ENCODE data around the gene DLL4.

Gene DLL4

DNA sequence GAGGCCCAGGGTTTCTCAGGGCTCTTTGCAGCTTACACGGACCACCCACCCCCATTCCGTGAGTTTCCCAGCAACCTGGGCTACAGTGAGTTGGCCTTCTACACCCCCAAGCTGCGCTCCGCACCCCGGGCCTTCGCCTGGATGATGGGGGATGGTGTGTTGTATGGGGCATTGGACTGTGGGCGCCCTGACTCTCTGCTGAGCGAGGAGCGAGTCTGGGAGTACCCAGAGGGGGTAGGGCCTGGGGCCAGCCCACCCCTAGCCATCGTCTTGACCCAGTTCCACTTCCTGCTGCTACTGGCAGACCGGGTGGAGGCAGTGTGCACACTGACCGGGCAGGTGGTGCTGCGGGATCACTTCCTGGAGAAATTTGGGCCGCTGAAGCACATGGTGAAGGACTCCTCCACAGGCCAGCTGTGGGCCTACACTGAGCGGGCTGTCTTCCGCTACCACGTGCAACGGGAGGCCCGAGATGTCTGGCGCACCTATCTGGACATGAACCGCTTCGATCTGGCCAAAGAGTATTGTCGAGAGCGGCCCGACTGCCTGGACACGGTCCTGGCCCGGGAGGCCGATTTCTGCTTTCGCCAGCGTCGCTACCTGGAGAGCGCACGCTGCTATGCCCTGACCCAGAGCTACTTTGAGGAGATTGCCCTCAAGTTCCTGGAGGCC lies 29.5 kb upstream of the DLL4 start:
- TF ChIP-seq, protein P1, sequence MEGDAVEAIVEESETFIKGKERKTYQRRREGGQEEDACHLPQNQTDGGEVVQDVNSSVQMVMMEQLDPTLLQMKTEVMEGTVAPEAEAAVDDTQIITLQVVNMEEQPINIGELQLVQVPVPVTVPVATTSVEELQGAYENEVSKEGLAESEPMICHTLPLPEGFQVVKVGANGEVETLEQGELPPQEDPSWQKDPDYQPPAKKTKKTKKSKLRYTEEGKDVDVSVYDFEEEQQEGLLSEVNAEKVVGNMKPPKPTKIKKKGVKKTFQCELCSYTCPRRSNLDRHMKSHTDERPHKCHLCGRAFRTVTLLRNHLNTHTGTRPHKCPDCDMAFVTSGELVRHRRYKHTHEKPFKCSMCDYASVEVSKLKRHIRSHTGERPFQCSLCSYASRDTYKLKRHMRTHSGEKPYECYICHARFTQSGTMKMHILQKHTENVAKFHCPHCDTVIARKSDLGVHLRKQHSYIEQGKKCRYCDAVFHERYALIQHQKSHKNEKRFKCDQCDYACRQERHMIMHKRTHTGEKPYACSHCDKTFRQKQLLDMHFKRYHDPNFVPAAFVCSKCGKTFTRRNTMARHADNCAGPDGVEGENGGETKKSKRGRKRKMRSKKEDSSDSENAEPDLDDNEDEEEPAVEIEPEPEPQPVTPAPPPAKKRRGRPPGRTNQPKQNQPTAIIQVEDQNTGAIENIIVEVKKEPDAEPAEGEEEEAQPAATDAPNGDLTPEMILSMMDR (IDR thresholded peaks at IDR 0.05; ENCODE audit: low read depth, low read length, missing control alignments) = no peak
- in situ Hi-C loops (cut with HindIII; ENCODE audit: low sequenced_read_pairs) = no loop called here

DNA sequence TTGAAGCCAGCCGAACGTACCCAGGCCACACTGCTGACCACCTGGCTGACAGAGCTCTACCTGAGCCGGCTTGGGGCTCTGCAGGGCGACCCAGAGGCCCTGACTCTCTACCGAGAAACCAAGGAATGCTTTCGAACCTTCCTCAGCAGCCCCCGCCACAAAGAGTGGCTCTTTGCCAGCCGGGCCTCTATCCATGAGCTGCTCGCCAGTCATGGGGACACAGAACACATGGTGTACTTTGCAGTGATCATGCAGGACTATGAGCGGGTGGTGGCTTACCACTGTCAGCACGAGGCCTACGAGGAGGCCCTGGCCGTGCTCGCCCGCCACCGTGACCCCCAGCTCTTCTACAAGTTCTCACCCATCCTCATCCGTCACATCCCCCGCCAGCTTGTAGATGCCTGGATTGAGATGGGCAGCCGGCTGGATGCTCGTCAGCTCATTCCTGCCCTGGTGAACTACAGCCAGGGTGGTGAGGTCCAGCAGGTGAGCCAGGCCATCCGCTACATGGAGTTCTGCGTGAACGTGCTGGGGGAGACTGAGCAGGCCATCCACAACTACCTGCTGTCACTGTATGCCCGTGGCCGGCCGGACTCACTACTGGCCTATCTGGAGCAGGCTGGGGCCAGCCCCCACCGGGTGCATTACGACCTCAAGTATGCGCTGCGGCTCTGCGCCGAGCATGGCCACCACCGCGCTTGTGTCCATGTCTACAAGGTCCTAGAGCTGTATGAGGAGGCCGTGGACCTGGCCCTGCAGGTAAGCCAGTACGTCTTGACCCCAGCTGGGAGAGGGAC lies 28.7 kb upstream of the DLL4 start:
- in situ Hi-C loops (cut with HindIII; ENCODE audit: low sequenced_read_pairs) = no loop called here
- no peak for DNase-seq (ENCODE audit: low read depth)
- TF ChIP-seq, protein P1 (IDR thresholded peaks at IDR 0.05; ENCODE audit: low read depth, low read length, missing control alignments) = no peak
- H3K4me3 ChIP-seq (ENCODE audit: low read depth, low read length) = no peak overlapping the region

More for the DNA sequence above, 29.5 kb upstream of the DLL4 start:
- no peak overlapping the region for H3K4me3 ChIP-seq (ENCODE audit: low read depth, low read length)
- no peak for DNase-seq (ENCODE audit: low read depth)

DNA sequence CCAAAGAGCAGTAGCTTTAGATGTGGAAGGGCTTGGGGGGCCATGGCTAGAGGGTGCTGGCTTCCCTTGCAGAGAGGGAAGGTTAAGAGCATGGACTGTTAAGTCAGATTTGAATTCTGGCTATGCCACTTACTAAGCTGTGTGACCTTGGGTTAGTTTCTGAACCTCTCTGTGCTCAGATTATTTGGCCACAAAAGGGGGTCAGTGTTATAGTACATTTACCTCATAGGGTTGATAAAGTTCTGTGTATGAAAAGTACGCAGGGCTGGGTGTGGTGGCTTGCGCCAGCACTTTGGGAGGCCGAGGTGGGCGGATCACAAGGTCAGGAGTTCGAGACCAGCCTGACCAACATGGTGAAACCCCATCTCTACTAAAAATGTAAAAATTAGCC lies 28.1 kb upstream of the DLL4 start:
- H3K4me3 ChIP-seq (ENCODE audit: low read depth, low read length) = no peak overlapping the region
- DNase-seq (ENCODE audit: low read depth) = no peak
- in situ Hi-C loops (cut with HindIII; ENCODE audit: low sequenced_read_pairs) = no loop called here
- TF ChIP-seq, protein P1 (IDR thresholded peaks at IDR 0.05; ENCODE audit: low read depth, low read length, missing control alignments) = no peak

DNA sequence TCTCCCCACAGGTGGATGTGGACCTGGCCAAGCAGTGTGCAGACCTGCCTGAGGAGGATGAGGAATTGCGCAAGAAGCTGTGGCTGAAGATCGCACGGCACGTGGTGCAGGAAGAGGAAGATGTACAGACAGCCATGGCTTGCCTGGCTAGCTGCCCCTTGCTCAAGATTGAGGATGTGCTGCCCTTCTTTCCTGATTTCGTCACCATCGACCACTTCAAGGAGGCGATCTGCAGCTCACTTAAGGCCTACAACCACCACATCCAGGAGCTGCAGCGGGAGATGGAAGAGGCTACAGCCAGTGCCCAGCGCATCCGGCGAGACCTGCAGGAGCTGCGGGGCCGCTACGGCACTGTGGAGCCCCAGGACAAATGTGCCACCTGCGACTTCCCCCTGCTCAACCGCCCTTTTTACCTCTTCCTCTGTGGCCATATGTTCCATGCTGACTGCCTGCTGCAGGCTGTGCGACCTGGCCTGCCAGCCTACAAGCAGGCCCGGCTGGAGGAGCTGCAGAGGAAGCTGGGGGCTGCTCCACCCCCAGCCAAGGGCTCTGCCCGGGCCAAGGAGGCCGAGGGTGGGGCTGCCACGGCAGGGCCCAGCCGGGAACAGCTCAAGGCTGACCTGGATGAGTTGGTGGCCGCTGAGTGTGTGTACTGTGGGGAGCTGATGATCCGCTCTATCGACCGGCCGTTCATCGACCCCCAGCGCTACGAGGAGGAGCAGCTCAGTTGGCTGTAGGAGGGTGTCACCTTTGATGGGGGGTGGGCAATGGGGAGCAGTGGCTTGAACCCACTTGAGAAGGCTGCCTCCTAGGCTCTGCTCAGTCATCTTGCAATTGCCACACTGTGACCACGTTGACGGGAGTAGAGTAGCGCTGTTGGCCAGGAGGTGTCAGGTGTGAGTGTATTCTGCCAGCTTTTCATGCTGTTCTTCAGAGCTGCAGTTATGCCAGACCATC lies 26.3 kb upstream of the DLL4 start:
- in situ Hi-C loops (cut with HindIII; ENCODE audit: low sequenced_read_pairs) = no loop called here
- no peak overlapping the region for H3K4me3 ChIP-seq (ENCODE audit: low read depth, low read length)
- TF ChIP-seq, protein P1 (IDR thresholded peaks at IDR 0.05; ENCODE audit: low read depth, low read length, missing control alignments) = no peak
- DNase-seq (ENCODE audit: low read depth) = no peak

DNA sequence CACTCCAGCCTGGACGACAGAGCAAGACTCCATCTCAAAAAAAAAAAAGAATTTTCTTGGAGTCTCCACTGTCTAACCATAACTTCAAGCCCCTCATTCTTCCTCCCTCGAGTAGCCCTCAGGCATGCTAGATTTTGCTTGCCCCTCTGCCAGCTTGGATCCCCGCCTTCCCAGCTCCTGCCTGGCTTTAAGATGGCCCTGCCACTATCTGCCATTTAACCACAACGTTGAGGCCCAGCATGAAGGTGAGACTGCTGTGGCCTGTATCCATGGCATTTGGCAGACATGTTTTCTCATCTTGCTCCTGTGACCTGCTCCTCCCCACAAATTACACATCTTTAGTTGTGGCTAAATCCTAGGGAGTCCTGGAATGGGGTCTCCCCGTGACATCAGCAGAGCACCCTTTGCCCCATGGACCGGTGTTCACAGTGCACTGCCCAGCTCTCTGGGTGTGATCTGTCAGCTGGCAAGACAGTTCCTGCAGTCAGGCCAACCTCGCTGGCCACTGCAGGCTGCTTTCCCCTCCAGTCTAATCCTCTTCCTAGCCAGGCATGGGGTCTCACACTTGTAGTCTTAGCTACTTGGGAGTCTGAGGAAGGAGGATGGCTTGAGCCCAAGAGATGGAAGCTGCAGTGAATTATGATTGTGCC lies 24.5 kb upstream of the DLL4 start:
- TF ChIP-seq, protein P1 (IDR thresholded peaks at IDR 0.05; ENCODE audit: low read depth, low read length, missing control alignments) = no peak
- in situ Hi-C loops (cut with HindIII; ENCODE audit: low sequenced_read_pairs) = loop anchor here (5.0 kb wide), 2 partner anchors 123 to 273 kb away; no protein-coding TSS in a partner anchor
- no peak for DNase-seq (ENCODE audit: low read depth)
- H3K4me3 ChIP-seq (ENCODE audit: low read depth, low read length) = no peak overlapping the region

All from astrocyte of the cerebellum (primary cell).